SIG-M5 treated with dmso at 0.1 percent for 504 hours (cell line): ENCODE measurements around the gene AKT1S1.

Experiments used
- DNase-seq: peaks from one replicate; lab custom pipeline; 2025; ENCODE audit not compliant: unreplicated experiment; lab: John Stamatoyannopoulos, UW

AKT1S1 gene

DNA sequence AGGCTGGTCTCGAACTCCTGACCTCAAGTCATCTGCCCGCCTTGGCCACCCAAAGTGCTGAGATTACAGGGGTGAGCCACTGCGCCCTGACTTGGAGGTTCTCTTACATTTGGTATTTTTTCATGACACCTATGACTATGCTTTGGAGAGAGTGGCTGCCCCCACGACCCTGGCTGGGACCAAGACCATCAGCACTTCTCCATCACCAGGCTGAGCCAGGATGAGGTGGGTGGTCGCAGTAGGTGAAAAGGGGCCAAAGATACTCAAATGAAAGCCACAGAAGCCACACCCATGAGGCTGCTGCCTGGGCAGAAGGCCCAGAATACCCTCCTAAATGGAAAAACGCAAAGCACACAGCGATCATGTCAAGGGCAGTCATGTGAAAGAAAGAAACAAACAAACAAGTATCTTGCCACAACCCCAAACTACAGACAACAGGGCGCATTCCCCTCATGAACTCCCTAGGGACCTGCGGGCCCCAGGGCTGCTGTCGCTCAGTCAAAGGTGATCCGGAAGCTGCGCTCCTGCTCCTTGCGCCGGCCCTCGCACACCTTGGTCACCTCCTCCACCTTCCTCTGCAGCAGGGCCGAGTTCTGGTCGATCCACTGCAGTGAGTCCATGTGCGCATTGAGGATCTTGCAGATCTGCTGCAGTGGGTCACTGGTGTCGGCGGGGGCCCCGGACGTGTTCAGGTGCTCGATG is 30.7 kb upstream of the AKT1S1 start:
- no peak for DNase-seq

DNA sequence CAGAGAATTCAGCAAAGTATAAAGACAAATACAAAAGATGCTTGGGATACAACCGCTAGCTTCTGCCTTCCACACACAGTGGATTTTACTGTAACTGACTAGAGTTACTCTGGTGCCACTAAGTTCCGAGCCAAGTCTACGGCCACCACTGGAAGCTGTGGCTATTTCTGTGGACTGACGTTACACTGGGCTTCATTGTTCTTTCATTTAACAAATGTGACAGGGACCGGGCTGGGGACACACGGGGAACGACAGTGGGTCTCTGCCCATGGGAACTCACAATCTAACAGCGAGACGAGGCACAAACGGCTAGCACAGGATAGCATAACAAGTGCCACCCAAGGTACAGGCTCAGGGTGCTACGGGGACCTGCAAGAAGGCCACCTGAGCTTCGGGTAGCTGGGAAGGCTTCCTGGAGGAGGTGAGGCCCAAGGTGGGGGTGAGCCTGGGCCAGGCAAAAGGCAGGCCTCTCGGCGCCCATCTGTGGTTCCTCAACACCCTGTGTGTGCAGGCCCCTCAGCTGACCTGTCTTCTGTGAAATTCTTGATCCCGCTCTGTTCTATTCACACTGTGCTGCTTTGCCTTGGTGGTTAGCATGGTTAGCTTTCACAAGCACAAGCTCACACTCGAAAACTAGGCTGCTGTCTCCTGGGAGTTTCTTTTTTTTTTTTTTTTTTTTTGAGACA is 29.9 kb upstream of the AKT1S1 start:
- DNase-seq = no peak

DNA sequence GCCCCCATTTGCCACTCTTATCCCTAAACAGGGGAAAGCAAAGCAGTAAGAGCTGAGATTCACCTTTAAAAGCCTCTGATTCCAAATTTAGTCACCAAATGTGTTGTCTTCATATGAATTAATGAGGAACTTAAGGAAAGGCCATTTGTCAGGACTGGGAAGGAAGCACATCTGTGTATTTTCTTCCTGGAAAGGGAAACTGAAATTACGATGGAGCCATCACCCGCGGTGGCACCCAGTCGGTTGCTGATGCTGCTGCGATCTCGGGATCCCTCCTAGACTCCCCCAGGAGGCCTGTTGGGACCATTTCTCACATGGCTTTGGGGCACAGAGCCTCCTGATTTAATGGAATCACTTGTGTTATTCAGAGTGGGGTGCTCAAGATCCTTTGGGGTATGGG is 27.0 kb upstream of the AKT1S1 start:
- DNase-seq = no peak

DNA sequence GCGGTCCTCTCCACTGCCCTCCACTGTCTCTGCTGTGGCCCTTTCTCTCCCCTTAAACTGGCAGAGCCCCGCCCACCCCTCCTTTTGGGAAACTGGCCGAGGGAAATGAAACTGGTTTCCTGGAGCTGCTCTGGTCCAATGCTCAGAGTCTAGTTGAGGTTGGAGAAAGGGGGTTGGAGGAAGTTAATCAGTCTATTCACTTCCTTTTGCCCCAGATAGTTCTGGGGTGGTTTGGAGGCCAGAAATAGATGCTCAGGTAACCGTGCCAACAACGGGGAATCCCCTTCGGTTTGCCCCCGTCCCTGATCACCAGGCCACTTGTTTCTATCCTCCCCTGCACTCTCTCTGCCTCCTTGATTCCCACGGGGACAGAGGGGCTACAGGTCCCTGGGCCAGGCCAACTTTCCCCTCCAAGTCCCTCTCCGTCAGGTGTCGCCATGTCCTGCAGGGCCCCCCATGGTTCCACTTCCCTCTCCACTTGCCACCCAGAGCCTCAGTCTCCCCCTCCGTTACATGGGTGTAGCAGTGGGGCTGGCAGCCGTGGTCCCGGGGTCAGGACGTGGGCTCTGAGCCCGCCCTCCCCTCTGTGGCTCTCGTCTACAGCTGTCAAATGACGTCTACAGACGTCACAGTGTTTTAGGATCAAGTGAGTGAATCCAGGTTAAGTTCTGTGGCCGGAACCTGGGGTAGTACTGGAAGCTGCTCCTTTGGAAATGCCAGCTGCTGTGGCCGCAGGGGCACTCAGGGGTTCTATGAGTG is 19.9 kb upstream of the AKT1S1 start, which contains the start of gene IL4I1:
TSS of gene IL4I1 (minus strand) at position 25 of the 759 bp plus-strand sequence. CDS start 727 bp downstream, outside the sequence.
- peak; percentile 88 for DNase-seq

DNA sequence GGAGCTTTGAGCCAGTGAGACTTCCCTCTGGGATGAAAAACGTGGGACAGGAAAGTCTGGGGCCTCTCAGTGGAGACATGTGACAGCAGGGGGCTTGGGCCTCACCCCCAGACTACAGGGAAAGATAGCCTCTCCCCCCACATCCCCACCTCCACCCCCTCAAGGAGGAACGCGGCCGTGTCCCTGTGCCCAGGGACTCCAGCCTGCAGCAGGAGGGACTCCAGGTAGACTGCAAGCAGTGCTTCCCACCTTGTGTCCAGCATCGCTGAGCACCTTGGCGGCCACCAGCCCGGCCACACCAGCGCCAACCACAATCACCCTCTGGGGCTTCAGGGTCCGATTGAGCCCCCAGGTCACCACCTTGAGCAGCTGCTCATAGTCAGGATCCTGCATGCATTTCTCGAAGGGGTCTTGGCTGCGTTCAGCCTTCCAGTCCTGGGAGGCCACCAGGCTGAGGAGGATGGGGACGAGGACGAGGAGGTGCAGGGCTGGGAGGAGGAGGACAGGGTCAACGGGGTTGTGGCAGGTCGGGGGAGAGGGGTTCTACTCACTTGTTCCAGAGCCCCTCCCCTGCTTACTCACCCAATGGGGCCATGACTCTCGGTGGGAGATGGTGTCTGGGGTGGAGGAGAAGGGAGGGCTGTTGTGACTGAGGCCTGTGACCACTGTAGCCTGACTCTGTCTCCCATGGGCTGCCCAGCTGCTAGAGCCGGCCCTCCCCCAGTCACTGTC is 18.6 kb upstream of the AKT1S1 start:
- no peak for DNase-seq

DNA sequence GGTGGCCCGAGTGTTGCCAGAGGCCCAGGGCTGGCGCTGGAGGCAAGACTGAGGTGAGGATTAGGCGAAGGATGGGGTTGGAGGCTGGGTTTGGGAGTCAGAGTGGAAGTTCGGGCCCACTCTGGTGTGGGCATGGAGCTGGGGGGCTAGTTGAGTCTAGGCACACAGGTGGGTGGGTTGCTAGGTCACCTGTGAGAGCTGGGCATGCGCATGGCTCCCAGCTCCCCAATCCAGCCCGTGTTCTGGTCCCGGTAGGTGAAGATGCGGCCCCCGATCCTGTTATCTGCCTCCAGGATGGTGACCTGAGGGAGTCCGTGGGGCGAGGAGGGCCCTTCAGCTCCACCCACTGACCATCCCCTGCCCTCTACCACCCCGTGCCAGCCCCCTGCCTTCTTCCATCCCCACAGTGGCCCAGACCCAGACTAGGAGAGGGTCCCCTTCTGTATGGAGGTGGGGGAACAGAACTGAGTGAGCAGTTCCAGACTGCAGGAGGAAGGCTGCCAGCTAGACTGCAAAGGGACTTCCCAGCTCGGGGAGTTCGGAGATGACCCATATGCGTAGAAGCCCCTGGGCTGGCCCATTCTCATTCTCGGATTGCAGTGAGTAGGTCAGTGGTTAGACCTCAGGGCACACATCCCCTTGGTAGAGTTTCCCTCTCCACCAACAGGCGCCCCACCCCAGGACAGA is 17.9 kb upstream of the AKT1S1 start:
- no peak for DNase-seq

DNA sequence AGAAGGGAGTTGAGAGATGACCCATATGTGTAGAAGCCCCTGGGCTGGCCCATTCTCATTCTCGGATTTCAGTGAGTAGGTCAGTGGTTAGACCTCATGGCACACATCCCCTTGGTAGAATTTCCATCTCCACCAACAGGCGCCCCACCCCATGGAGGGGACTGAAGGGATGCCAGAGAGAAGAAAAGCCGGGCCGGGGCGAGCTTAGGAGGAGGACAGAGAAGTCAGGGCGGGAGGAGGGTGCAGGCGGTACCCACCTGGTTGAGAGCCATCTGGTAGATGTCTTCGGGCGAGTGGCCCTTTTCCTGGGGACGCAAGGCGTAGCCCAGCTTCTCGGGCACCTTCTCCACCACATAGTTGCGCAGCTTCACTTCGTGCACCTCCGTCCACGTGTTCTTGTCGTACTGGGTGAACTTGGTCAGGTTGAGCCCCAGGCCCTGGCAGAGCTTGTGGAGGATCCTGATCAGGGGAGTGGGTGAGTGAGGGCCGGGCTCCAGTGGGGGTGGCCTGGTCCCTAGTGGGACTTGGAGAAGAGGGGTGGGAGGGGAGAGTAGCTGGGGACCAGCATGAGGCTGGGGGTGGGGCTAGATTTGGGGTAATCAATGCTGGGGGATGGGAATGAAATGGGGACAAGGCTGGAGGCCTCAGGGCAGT is 17.0 kb upstream of the AKT1S1 start:
- no peak for DNase-seq

DNA sequence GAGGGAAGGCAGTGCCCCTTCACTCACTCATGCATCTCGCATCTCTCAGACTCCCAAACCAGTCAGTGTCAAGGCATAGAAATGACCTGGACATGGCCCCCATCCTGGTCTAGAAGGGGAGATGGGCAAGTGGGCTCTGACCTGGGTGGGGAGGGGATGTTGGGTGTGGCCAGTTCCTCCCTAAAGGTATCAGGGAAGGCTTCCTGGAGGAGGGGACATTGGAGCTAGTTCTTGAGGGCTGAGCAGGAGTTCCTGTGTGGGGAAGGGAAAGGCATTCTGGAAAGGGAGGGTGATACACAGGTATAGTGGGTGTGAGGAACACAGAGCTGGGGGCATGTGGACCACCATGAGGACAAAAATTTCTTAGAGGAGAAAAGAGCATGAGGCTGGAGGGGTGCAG is 15.6 kb upstream of the AKT1S1 start:
- DNase-seq = no peak

DNA sequence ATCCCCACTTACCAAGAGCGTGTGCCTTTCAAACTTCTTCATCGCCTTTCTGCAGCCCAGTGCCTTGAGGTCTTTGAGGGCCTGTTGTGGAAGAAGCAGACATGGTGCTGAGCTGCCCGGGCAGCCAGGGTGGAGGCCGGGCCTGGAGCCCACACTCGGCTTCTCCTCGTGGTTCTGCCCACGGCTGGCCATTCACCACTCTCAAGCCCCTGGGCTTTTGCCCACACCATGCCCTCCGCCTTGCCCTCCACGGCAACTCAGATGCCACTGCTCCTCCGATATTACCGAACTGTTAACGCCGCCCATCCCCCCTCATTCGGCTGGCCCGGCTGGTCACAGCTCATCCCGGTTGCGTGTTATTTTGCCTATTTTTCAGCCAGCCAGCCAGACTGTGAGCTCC is 14.2 kb upstream of the AKT1S1 start:
- DNase-seq = no peak

DNA sequence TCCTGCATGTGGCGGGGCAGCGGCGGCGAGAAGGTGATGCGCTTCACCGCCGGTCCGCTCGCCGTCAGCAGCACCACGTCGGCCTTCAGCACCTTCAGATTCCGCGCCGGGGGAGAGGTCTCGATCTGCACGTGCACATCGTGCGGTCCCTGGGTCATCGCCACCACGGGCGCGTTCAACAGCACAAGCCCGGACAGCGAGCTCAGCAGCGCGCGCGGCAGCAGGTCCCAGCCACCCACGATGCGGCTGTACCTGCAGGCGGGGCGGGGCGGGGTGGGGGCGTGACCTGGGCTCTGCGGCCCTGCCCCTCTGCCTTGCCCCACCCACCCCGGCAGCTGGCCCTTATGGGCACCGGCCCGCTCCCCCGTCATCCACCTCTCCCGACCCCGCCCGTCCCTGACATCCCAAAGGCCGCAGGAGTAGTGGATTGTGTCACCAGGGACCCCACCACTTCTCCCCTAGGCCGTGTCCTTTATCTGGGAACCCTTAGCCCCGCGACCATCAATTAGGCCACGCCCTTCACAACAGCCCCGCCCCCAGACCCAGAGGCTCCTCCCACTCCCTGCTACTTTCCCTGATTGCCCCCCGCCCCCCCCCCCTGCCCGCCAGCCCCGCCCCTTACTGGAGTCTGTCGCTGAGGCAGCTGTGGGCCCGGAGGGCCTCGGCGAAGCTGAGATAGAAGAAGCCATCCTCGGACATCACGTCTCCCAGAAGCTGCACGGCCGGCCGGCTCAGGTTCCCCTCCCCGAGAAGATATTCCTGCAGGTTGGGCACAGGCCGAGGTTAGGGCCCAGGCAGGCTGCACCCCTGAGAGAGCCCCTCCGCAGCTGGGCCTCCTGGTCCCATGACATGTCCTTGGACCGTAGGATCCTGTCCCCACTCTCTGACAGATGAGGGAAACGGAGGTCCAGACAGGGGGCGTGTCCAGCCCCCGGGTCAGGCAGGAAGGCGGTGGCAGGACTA is 13.5 kb upstream of the AKT1S1 start:
- no peak for DNase-seq

DNA sequence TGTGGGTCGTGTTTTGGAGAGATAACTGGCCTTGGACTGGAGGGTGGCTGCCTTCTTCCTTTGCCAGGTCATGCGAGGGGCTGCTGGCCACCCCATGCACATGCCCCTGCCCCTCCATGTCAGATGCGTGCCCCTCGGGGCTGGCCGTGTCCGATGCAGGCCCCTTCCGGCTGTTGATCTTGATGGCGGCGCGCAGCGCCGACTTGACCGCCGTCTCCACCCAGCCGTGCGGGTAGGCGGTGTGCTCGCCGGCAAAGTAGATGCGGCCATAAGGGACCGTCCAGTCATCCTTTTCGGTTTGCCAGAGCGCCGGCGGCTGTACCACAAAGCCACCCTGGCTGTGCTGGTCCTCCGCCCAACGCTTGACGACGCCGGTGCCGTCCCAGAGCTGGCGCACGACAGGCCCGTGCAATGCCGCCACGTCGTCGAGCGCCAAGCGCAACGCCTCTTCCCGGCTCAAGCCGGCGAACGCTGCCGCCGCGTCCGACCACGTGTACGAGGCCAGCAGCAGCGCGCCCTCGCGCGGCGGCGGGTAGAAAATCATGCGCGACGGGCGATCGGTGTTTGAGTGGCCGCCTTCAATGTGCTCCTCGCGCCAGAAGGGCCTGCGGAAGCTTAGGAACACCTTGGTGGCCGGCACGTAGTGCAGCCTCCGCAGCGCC is 12.7 kb upstream of the AKT1S1 start:
- DNase-seq = peak; percentile 10

DNA sequence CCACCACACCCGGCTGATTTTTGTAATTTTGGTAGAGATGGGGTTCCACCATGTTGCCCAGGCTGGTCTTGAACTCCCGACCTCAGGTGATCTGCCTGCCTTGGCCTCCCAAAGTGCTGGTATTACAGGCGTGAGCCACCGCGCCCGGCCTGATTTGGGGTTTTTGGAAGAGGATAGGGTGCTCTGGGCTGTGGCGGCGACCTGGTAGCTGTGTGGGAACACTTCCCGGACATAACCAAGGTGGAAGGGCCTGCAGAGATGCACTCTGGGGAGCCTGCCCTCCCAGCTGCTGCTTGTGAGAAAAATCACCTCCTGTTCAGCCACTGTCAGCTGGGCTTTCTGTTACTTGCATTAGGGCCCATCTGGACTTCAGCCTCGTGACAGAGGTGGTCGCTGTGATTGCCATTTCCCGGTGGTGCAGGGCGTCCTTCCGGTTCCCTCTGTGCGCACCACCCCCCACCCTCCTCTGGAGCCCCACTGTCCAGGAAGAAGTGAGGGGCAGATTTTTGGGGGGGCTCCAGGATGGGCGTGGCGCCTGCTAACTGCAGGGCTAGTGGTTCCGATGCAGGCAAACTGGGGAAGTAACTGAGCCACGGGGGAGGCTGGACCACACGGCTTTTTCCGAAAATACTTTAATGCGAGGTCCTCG is 12.0 kb upstream of the AKT1S1 start:
- DNase-seq = no peak

DNA sequence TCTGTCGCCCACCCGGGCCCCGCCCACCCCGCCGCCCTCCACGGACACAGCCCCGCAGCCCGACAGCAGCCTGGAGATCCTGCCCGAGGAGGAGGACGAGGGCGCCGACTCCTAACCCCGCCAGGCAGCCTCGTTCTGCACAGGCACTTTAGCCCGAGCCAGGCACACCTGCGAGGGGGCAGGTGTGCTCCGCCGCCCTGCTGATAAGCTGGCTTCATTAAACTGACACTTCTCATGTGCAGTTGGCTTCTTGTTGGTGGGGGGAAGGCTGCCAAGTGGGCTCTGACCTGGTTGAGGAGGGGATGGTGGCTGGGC is 11.3 kb upstream of the AKT1S1 start:
- DNase-seq = no peak

DNA sequence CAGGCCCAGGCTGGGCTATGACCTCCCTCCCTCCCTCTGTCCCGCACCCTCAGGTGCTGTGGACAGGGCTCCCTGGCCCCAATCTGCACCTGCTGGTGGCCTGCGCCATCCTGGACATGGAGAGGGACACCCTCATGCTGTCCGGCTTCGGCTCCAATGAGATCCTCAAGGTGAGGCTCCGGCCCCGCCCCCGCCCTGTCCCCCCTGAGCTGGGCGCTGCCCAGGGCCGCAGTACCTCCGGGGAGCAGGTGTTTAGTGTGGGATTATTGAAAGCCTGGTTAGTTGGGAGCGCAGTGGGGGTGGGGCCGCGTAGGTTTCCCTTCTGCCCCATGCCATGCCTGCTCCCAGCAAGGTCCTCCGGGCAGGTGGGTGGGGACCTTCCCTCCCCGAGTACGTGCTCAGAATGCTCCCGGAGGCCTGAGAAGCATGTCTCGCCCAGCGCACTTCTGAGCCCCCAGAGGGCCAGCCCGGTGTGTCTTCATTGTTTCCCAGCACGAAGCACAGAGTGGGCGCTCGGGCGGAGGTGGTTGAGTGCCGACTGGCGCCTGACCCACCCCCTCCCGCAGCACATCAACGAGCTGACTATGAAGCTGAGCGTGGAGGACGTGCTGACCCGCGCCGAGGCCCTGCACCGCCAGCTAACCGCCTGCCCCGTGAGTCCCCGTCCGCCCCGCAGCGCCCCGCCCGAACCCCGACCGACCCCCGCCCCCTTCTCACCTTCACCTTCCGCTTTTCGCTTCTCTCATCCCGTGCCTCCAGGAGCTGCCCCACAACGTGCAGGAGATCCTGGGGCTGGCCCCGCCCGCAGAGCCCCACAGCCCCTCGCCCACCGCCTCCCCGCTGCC is 10.7 kb upstream of the AKT1S1 start:
- DNase-seq = no peak

DNA sequence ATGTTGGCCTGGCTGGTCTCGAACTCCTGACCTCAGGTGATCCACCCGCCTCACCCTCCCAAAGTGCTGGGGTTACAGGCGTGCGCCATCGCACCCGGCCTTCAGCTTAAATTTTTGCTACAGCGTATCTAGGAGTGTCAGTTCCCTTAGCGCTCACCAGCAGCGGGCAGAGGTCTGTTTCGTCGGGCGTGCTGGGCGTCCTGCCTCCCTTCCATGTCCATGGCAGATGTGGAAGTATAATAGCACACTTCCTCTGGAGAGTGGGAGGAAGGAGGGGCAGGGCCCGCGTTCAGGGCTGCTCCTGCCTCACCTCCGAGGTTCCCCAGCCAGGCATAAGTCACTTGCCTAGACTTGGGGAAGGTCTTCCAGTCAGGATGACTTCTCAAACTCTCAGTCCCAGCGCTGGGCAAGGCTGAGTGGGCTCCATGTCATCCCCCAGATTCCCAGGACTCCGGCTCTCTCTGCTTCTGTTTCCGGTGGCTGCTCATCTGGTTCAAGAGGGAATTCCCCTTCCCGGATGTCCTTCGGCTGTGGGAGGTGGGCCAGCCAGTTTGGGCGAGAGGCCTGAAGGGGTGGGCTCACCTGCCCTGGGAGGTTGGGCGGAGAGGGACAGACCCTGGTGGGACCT is 10.0 kb upstream of the AKT1S1 start:
- no peak for DNase-seq

DNA sequence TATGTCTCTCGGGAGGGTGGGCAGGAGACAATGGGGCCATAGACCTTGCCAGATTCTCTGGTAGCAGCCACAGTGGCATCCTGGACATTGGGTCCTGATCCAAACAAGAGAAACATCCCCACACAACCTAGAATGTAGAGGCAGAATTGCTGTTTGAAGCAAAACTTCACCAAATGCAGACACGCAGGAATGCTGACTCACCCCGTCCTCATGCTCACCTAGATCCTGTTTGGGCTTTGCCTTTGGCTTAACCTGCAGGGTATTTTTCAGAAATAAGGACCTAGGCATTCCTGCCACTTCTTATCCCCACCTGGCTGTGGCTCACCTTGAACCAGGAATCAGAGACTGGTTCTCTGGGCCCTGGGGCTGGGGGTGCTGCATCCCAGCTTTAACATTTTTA is 7.6 kb upstream of the AKT1S1 start:
- DNase-seq = no peak

DNA sequence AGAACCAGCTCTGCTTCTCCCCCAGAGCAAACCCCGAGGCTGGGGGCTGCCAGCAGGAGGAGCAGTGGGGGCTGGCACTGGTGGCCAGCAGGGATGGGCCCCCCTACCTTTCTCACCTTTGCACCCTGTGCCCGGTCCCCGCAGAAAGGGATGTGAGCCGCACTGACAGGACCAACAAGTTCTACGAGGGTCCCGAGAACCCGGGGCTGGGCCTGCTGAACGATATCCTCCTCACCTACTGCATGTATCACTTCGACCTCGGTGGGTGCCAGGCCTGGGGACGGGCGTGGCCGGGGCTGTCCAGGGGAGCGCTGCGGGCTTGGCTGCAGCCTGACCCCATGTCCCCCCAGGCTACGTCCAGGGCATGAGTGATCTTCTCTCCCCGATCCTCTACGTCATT is 7.0 kb upstream of the AKT1S1 start:
- DNase-seq = no peak
